SK-N-SH (cell line): ENCODE results near the gene SAMD7. TPM values are rescaled to one million over a fixed set of nuclear protein-coding genes. Genes with fewer than 3 reads are reported as not detected.

Experiments used
- CTCF ChIA-PET: fragments of 300-600, 350-600 bp; formaldehyde crosslinking; extraction: SDS; loops from one replicate; lab custom pipeline; 2021; lab: Yijun Ruan, JAX
- POLR2A ChIA-PET: fragments of 350-600 bp; sonication (Branson Sonifier 250); formaldehyde crosslinking; extraction: SDS; loops from one replicate; lab custom pipeline; 2020; ENCODE audit warnings: antibody characterized with exemption, inconsistent platforms; lab: Yijun Ruan, JAX
- DNase-seq: peaks from one replicate; pipeline ENCODE4 v3.0.0; 2012
- H2AFZ ChIP-seq: fragments of 200-600 bp; sonication (generic); 2 replicates; pipeline ENCODE4 v1.8.1; 2016; ENCODE audit warnings: antibody characterized with exemption, mild to moderate bottlenecking, low read depth
- H3F3A ChIP-seq: fragments of 200-600 bp; sonication (generic); replicated peaks from 2 replicates; pipeline ENCODE3; 2016; ENCODE audit warnings: antibody characterized with exemption, mild to moderate bottlenecking; ENCODE audit not compliant: insufficient read depth
- H3K27ac ChIP-seq, 2 experiments: fragments of 200-500 bp in 1 of 2; fragments of 200-600 bp in 1 of 2; sonication (Bioruptor generic) in 1 of 2; sonication (generic), shearing (Covaris generic) in 1 of 2; 2 replicates each; pipeline versions ENCODE4 v1.5.1 to v1.6.1; 2014 to 2016; ENCODE audit warnings: low read depth in 2 of 2, inconsistent platforms in 1 of 2, low read length in 1 of 2, mild to moderate bottlenecking in 1 of 2, mixed read lengths in 1 of 2
- H3K27me3 ChIP-seq: fragments of 200-600 bp; sonication (generic), shearing (Covaris generic); 2 replicates; pipeline ENCODE4 v1.6.1; 2016; ENCODE audit warnings: mixed run types; ENCODE audit not compliant: insufficient read depth
- H3K36me3 ChIP-seq, 2 experiments: fragments of 200-500 bp in 1 of 2; fragments of 200-600 bp in 1 of 2; sonication (Bioruptor generic) in 1 of 2; sonication (generic) in 1 of 2; replicated peaks in 1 of 2; 2 replicates each; pipeline versions ENCODE3 to v1.5.1; 2014 to 2016; ENCODE audit warnings: low read length in 1 of 2, mild to moderate bottlenecking in 1 of 2; ENCODE audit not compliant: insufficient read depth in 2 of 2, control insufficient read depth in 1 of 2
- H3K4me1 ChIP-seq, 2 experiments: fragments of 200-500 bp in 1 of 2; fragments of 200-600 bp in 1 of 2; sonication (Bioruptor generic) in 1 of 2; sonication (generic), shearing (Covaris generic) in 1 of 2; 2 replicates each; pipeline versions ENCODE4 v1.5.1 to v1.6.1; 2014 to 2016; ENCODE audit warnings: low read depth in 1 of 2, low read length in 1 of 2, mixed run types in 1 of 2; ENCODE audit not compliant: insufficient read depth in 2 of 2, control insufficient read depth in 1 of 2
- H3K4me2 ChIP-seq: fragments of 200-600 bp; sonication (generic), shearing (Covaris generic); 2 replicates; pipeline ENCODE4 v1.6.1; 2017; ENCODE audit warnings: mixed run types
- H3K4me3 ChIP-seq, 2 experiments: fragments of 200-500 bp in 1 of 2; fragments of 200-600 bp in 1 of 2; sonication (Bioruptor generic) in 1 of 2; sonication (generic), shearing (Covaris generic) in 1 of 2; 2 replicates each; pipeline versions ENCODE4 v1.5.1 to v1.8.1; 2014 to 2016; ENCODE audit warnings: low read depth in 2 of 2, inconsistent platforms in 1 of 2, low read length in 1 of 2, mild to moderate bottlenecking in 1 of 2, mixed read lengths in 1 of 2, moderate library complexity in 1 of 2
- H3K79me2 ChIP-seq: fragments of 200-600 bp; sonication (generic); 2 replicates; pipeline ENCODE4 v1.8.1; 2017; ENCODE audit warnings: mild to moderate bottlenecking; ENCODE audit not compliant: insufficient read depth
- H3K9ac ChIP-seq: fragments of 200-600 bp; sonication (generic); 2 replicates; pipeline ENCODE4 v1.6.1; 2017; ENCODE audit warnings: mixed run types
- H3K9me2 ChIP-seq: fragments of 200-600 bp; sonication (generic); 2 replicates; pipeline ENCODE4 v1.6.1; 2017; ENCODE audit warnings: mixed run types
- H3K9me3 ChIP-seq: fragments of 200-600 bp; sonication (generic); 2 replicates; pipeline ENCODE4 v1.6.1; 2017; ENCODE audit warnings: mixed run types, mild to moderate bottlenecking, moderate library complexity
- H4K20me1 ChIP-seq: fragments of 200-600 bp; sonication (generic); 2 replicates; pipeline ENCODE4 v1.6.1; 2017; ENCODE audit warnings: mild to moderate bottlenecking, mixed run types; ENCODE audit not compliant: insufficient read depth
- FOSL2 ChIP-seq: IDR thresholded peaks from 2 replicates; pipeline ENCODE4 v1.4.0; 2012; ENCODE audit warnings: low read depth, mild to moderate bottlenecking, moderate library complexity, borderline replicate concordance
- GATA2 ChIP-seq: sonication (generic); formaldehyde crosslinking; IDR thresholded peaks from 2 replicates; pipeline ENCODE4 v1.5.0; 2020; ENCODE audit warnings: mild to moderate bottlenecking, missing genetic modification reagents
- MXI1 ChIP-seq: IDR thresholded peaks from 2 replicates; pipeline ENCODE4 v1.6.1; 2012; ENCODE audit warnings: mild to moderate bottlenecking, low read depth, low read length, improper control_type of control experiment
- POLR2AphosphoS5 ChIP-seq: IDR thresholded peaks from 2 replicates; pipeline ENCODE4 v1.6.1; 2012; ENCODE audit warnings: low read depth, low read length
- RFX5 ChIP-seq: IDR thresholded peaks from 2 replicates; pipeline ENCODE4 v1.6.1; 2012; ENCODE audit warnings: mild to moderate bottlenecking, improper control_type of control experiment, low read length
- TCF12 ChIP-seq: IDR thresholded peaks from 2 replicates; pipeline ENCODE4 v1.4.0; 2012
- TEAD4 ChIP-seq: IDR thresholded peaks from 2 replicates; pipeline ENCODE4 v1.4.0; 2012; ENCODE audit warnings: mild to moderate bottlenecking, borderline replicate concordance; ENCODE audit not compliant: insufficient read depth
- USF1 ChIP-seq: IDR thresholded peaks from 2 replicates; pipeline ENCODE4 v1.4.0; 2012; ENCODE audit warnings: low read depth, borderline replicate concordance
- YY1 ChIP-seq: IDR thresholded peaks from 2 replicates; pipeline ENCODE4 v1.4.0; 2012; ENCODE audit warnings: low read depth, mild to moderate bottlenecking
- WGBS: methylation state at CpG from one replicate; pipeline ENCODE4 v1.1.6; 2017; ENCODE audit warnings: low lambda C conversion rate; 5-methylcytosine and 5-hydroxymethylcytosine counted together
- polyA plus RNA-seq, 3 experiments: library from polyadenylated mRNA; depleted of rRNA; stranded (reverse); fragments of >200 nt; gene quantifications; 2 replicates each; pipeline ENCODE4 v1.2.3, GENCODE V29; 2012
- TF ChIP-seq, protein P1 (sequence below): IDR thresholded peaks from 2 replicates; pipeline ENCODE4 v1.4.0; 2012; ENCODE audit warnings: low read depth, borderline replicate concordance
- TF ChIP-seq, protein P2 (sequence below): fragments of 200-600 bp; sonication (generic); IDR thresholded peaks from 2 replicates; pipeline ENCODE4 v1.6.1; 2017; ENCODE audit warnings: antibody characterized with exemption, mild to moderate bottlenecking, moderate library complexity

SAMD7 gene
- polyA plus RNA-seq, 1 of the 3 experiments (the other 2 are of a cell fraction): not detected

- TF ChIP-seq, protein P1, sequence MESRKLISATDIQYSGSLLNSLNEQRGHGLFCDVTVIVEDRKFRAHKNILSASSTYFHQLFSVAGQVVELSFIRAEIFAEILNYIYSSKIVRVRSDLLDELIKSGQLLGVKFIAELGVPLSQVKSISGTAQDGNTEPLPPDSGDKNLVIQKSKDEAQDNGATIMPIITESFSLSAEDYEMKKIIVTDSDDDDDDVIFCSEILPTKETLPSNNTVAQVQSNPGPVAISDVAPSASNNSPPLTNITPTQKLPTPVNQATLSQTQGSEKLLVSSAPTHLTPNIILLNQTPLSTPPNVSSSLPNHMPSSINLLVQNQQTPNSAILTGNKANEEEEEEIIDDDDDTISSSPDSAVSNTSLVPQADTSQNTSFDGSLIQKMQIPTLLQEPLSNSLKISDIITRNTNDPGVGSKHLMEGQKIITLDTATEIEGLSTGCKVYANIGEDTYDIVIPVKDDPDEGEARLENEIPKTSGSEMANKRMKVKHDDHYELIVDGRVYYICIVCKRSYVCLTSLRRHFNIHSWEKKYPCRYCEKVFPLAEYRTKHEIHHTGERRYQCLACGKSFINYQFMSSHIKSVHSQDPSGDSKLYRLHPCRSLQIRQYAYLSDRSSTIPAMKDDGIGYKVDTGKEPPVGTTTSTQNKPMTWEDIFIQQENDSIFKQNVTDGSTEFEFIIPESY: no peak
- no peak for TF ChIP-seq MXI1
- no peak for TF ChIP-seq TEAD4
Measured at GRCh38 chr3:169940470-169941181, 29.3 kb downstream of the SAMD7 start (continued).

DNA sequence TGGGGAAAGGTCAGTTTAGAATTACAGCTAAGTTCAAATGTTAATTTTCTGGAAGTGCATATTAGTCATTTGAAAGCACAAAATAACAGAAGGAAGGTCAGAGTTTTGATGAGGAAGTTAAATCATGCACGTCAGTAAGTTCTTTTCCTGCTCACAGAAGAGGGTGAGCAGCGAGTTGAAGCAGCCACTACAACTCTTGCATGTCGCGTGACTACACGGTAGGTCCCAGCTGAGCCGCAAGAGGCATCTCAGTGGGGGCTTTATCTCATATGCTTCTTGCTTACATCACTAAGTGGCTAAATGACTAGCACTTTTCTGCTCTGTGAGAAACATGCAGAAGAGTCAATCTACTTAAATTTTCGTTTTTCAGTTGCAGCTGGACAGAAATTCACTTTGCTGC, 33.9 kb downstream of the SAMD7 start:
- Histone ChIP-seq H3K9me3 (no peaks in the 10 kb centered on the region), H2AFZ (no peak overlapping the region), H4K20me1 (no peaks in the 10 kb centered on the region), H3K4me3 (no peak overlapping the region), H3K27ac (no peak overlapping the region), H3K9ac (no peak overlapping the region), H3K79me2 (no peaks in the 10 kb centered on the region), H3K4me2 (no peak overlapping the region), H3K4me1 (no peaks in the 10 kb centered on the region), H3K36me3 (peaks cover 0 to 4% of the 10 kb centered on the region in 2 experiments), H3K27me3 (peaks cover 4% of the 10 kb centered on the region; the same call in 1 of the 2 replicates), H3F3A (no peaks in the 10 kb centered on the region), H3K9me2 (no peaks in the 10 kb centered on the region)
- no peak for DNase-seq
- ChIA-PET CTCF (no interaction called here), POLR2A (no interaction called here)
- TF ChIP-seq POLR2AphosphoS5: no peak
- no peak for TF ChIP-seq YY1
- TF ChIP-seq RFX5: no peak
- TF ChIP-seq USF1: no peak
- TF ChIP-seq FOSL2: no peak
- TF ChIP-seq GATA2 (CRISPR knock-in tag): no peak
- TF ChIP-seq, protein P2, sequence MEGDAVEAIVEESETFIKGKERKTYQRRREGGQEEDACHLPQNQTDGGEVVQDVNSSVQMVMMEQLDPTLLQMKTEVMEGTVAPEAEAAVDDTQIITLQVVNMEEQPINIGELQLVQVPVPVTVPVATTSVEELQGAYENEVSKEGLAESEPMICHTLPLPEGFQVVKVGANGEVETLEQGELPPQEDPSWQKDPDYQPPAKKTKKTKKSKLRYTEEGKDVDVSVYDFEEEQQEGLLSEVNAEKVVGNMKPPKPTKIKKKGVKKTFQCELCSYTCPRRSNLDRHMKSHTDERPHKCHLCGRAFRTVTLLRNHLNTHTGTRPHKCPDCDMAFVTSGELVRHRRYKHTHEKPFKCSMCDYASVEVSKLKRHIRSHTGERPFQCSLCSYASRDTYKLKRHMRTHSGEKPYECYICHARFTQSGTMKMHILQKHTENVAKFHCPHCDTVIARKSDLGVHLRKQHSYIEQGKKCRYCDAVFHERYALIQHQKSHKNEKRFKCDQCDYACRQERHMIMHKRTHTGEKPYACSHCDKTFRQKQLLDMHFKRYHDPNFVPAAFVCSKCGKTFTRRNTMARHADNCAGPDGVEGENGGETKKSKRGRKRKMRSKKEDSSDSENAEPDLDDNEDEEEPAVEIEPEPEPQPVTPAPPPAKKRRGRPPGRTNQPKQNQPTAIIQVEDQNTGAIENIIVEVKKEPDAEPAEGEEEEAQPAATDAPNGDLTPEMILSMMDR: no peak
- TF ChIP-seq TCF12: no peak
- WGBS: 60% methylated on average over 7 of the region's 7 CpGs
